ENCODE data around the gene ATP11B.

GRCh38 chr3:182783106-182783505 lies 10.2 kb upstream of the ATP11B start:
- TF ChIP-seq POLR2A (IDR thresholded peaks at IDR 0.05; ENCODE audit: low read depth, low read length) = no peak
- no peak for TF ChIP-seq POLR2AphosphoS5 (IDR thresholded peaks at IDR 0.05; ENCODE audit: low read depth, low read length)
- TF ChIP-seq TAF1 (IDR thresholded peaks at IDR 0.05; ENCODE audit: low read depth, low read length) = no peak
- TF ChIP-seq SPI1 (IDR thresholded peaks at IDR 0.05; ENCODE audit: low read depth, low read length) = no peak

Measured in GM12891 (cell line).